Kidney (tissue), 14 donors: ENCODE data around the gene PLEKHM2. TPM values are rescaled to one million over a fixed set of nuclear protein-coding genes. Genes with fewer than 3 reads are reported as not detected.

ENCODE experiments used
- DNase-seq, 5 donors: peaks; one replicate each; pipeline ENCODE4 v3.0.0-alpha.2; 2013 to 2020
- FAIRE-seq: peaks from 2 replicates; lab custom pipeline; 2012; peaks lifted over from hg19 to GRCh38; lab: Jason Lieb, UNC
- H3K27ac ChIP-seq, 2 donors: one replicate each; pipeline ENCODE4 v1.7.0; 2013; ENCODE audit warnings: low read depth in 2 of 2, low read length in 2 of 2, inconsistent platforms in 1 of 2
- H3K27me3 ChIP-seq: one replicate; pipeline ENCODE4 v1.7.1; 2013; ENCODE audit warnings: low read length, inconsistent platforms; ENCODE audit not compliant: control insufficient read depth, insufficient read depth
- H3K36me3 ChIP-seq, 3 donors: one replicate each; pipeline versions ENCODE4 v1.7.0 to v1.7.1; 2013; ENCODE audit warnings: low read length in 3 of 3, control low read depth in 1 of 3, inconsistent platforms in 1 of 3; ENCODE audit not compliant: insufficient read depth in 3 of 3, control insufficient read depth in 2 of 3
- H3K4me1 ChIP-seq, 3 donors: one replicate each; pipeline versions ENCODE4 v1.7.0 to v1.7.1; 2013; ENCODE audit warnings: low read length in 3 of 3, inconsistent platforms in 1 of 3, low read depth in 1 of 3; ENCODE audit not compliant: control insufficient read depth in 2 of 3, insufficient read depth in 2 of 3
- H3K4me3 ChIP-seq, 3 donors: one replicate each; pipeline versions ENCODE4 v1.7.0 to v1.8.1; 2013; ENCODE audit warnings: low read length in 3 of 3, control low read depth in 1 of 3, inconsistent platforms in 1 of 3
- H3K9ac ChIP-seq, 3 donors: one replicate each; pipeline versions ENCODE4 v1.7.0 to v1.7.1; 2013; ENCODE audit warnings: low read length in 3 of 3, control low read depth in 1 of 3, inconsistent platforms in 1 of 3
- H3K9me3 ChIP-seq, 3 donors: one replicate each; pipeline versions ENCODE4 v1.7.0 to v1.7.1; 2013; ENCODE audit warnings: low read length in 3 of 3, control low read depth in 1 of 3, inconsistent platforms in 1 of 3; ENCODE audit not compliant: control insufficient read depth in 2 of 3, insufficient read depth in 1 of 3
- CTCF ChIP-seq: IDR thresholded peaks from 3 replicates; pipeline ENCODE4 v1.5.1; 2012; ENCODE audit warnings: mild to moderate bottlenecking, moderate library complexity, borderline replicate concordance; ENCODE audit not compliant: insufficient read depth; ENCODE audit errors: extremely low read depth
- intact Hi-C: fragments of 100-400 bp; cut with DNase I; formaldehyde crosslinking; loops from one replicate; pipeline ENCODE4 v1.11.1; 2022
- polyA plus RNA-seq: library from polyadenylated mRNA; stranded (reverse); fragments of 350-450 nt; fragmentation: Illumina TruSeq; extraction: RNeasy Lipid Tissue Mini Kit (QIAGEN cat#74804); gene quantifications from one replicate; pipeline ENCODE4 v1.2.3, GENCODE V29; 2014; ENCODE audit warnings: low read depth, low replicate concordance; ENCODE audit not compliant: insufficient read depth
- total RNA-seq: library from RNA; stranded (reverse); fragmentation: NEBNext Ultra II Directional; extraction: Animal tissue kit (Norgen Biotek cat#: 25700); gene quantifications from one replicate; pipeline ENCODE4 v1.2.1, GENCODE V29; 2021
- donor health status: control.
- donor health status: control.
- donor health status: control.
- donor health status: control.
- donor health status: control.
- donor health status: DM: yes; HTN: yes; CAD: no.
- donor health status: Normal renal cell carcinoma (clear cell type).

The PLEKHM2 gene
- total and polyA plus RNA-seq, 2 donors from 2014 or later, result 21.7 to 65.7 TPM

- intact Hi-C loops, result no loop called here
- no peaks in the 10 kb centered on the region for H3K36me3 ChIP-seq
- peak overlapping the region in 2 of 3 donors; percentile 81 to 99 for H3K9ac ChIP-seq
- DNase-seq (peak in 2 of 5 donors; percentile 61 to 79), FAIRE-seq (no peak)
- peaks cover 0 to 7% (median 3%) of the 10 kb centered on the region in 3 donors for H3K4me1 ChIP-seq
- TF ChIP-seq CTCF, result no peak
- no peaks in the 10 kb centered on the region for H3K27me3 ChIP-seq
- peak overlapping the region; percentile 83 to 88 for H3K27ac ChIP-seq
- H3K9me3 ChIP-seq, result no peaks in the 10 kb centered on the region
- peak overlapping the region; percentile 36 to 68 (median 43) for H3K4me3 ChIP-seq
Measured at GRCh38 chr1:15683345-15684039, 628 bp upstream of the PLEKHM2 start.

GRCh38 chr1:15684468-15685291 is 560 bp downstream of the PLEKHM2 start:
- Histone ChIP-seq H3K9ac (peak overlapping the region; percentile 52 to 79 (median 58)), H3K9me3 (no peaks in the 10 kb centered on the region), H3K27ac (peak overlapping the region; percentile 74 to 77), H3K4me3 (peak overlapping the region; percentile 58 to 89 (median 75)), H3K36me3 (no peaks in the 10 kb centered on the region), H3K27me3 (no peaks in the 10 kb centered on the region), H3K4me1 (peaks cover 0 to 7% (median 3%) of the 10 kb centered on the region in 3 donors)
- FAIRE-seq (no peak), DNase-seq (peak; percentile 55 to 84 (median 65))
- intact Hi-C loops, result no loop called here
- no peak for TF ChIP-seq CTCF

GRCh38 chr1:15685820-15686219 is 1.7 kb downstream of the PLEKHM2 start:
- H3K27me3 ChIP-seq, result no peaks in the 10 kb centered on the region
- H3K9me3 ChIP-seq, result no peaks in the 10 kb centered on the region
- peak overlapping the region in 1 of 3 donors; percentile 37 for H3K9ac ChIP-seq
- peak overlapping the region in 1 of 3 donors; percentile 75 for H3K4me3 ChIP-seq
- TF ChIP-seq CTCF, result no peak
- H3K36me3 ChIP-seq, result no peaks in the 10 kb centered on the region
- DNase-seq, result no peak
- intact Hi-C loops, result no loop called here
- H3K27ac ChIP-seq, result no peak overlapping the region
- peaks cover 0 to 7% (median 3%) of the 10 kb centered on the region in 3 donors for H3K4me1 ChIP-seq
- FAIRE-seq, result no peak
